Suprapubic skin (tissue), 3 donors: ENCODE data around the gene XXYLT1.

ENCODE experiments used
- CTCF ChIP-seq, 2 donors: fragments of 200-600 bp in 1 of 2; fragments of 450-650 bp in 1 of 2; sonication (generic) in 1 of 2; IDR thresholded peaks; one replicate each; pipeline ENCODE4 v1.5.1; 2016 to 2019; ENCODE audit warnings: antibody characterized with exemption in 2 of 2, mild to moderate bottlenecking in 1 of 2, moderate library complexity in 1 of 2
- EP300 ChIP-seq: sonication (generic); formaldehyde crosslinking; IDR thresholded peaks from one replicate; pipeline ENCODE4 v1.6.1; 2017; ENCODE audit warnings: antibody characterized with exemption
- POLR2A ChIP-seq, 2 donors: fragments of 450-650 bp; IDR thresholded peaks; one replicate each; pipeline ENCODE4 v1.6.1; 2017; ENCODE audit warnings: antibody characterized with exemption in 2 of 2, mild to moderate bottlenecking in 2 of 2, moderate library complexity in 2 of 2

GRCh38 chr3:195270079-195270816 lies 711 bp downstream of the XXYLT1 start:
- no peak for TF ChIP-seq CTCF (IDR thresholded peaks at IDR 0.05)
- TF ChIP-seq POLR2A (IDR thresholded peaks at IDR 0.05) = no peak
- no peak for TF ChIP-seq EP300
